ENCODE measurements around the gene DMRT3.

DNA sequence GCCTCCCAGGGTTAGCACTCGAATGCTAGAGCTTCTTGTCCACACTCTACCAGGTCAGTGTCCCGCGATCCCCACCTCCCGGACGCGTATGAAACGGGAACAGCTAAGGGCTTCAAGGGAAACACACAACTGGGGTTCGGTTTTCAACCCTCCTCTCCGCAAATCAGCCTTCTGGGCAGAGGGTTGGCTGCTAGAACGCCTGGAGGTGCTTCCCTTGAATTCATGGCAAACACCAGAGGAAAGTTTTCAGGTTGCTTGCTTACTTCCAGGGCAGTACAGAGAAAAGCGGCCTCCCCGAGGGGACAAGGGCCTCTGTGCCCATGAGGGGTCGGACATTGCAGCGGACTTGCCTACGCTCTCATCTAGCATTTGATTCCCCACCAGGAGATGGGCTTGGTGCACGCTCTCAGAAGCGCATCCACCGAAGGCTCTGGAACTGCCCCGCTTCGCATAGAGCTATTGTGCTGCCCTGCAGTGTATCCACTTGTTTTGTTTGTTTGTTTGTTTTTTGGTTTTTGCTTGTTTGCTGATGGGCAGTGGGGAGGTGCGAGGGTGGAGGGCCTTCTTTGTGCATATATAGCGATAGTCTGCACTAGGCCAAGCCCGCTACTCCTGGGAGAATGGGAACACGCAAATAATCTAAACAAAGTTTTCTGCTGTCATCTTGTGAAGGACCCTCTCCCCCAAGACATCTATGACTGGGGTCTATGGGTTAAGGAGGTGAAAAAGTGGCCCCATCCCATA lies 1.3 kb upstream of the DMRT3 start:
- TF ChIP-seq YY1 (IDR thresholded peaks at IDR 0.05; ENCODE audit: insufficient read depth, insufficient read length) (no peak), SUZ12 (IDR thresholded peaks at IDR 0.05; ENCODE audit: extremely low read depth, insufficient read depth, insufficient read length) (peak; percentile 69)
